DMS153 treated with DMSO at 0.1 percent for 48 hours (cell line): ENCODE data around the gene DDX1.
"Not testable (repeated sequence)": the region's sequence is repeated elsewhere in the genome, so short reads cannot be mapped to it uniquely, and the experiment has no call there.

ENCODE experiments used
- DNase-seq: peaks from one replicate; lab custom pipeline; 2025; ENCODE audit not compliant: unreplicated experiment; lab: John Stamatoyannopoulos, UW

Gene DDX1

GRCh38 chr2:15591692-15592463, at the start of gene DDX1:
Gene DDX1, plus strand, starts transcription at chr2:15591868. Its CDS starts 66 bp downstream, at chr2:15591934.
- peak; percentile 38 for DNase-seq

DNA sequence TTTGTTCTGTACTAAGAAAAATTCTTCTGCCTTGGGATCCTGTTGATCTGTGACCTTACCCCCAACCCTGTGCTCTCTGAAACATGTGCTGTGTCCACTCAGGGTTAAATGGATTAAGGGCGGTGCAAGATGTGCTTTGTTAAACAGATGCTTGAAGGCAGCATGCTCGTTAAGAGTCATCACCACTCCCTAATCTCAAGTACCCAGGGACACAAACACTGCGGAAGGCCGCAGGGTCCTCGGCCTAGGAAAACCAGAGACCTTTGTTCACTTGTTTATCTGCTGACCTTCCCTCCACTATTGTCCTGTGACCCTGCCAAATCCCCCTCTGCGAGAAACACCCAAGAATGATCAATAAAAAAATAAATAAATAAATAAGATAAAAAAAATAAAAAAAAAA, 49.4 kb upstream of the DDX1 start:
- not testable (repeated sequence) for DNase-seq

DNA sequence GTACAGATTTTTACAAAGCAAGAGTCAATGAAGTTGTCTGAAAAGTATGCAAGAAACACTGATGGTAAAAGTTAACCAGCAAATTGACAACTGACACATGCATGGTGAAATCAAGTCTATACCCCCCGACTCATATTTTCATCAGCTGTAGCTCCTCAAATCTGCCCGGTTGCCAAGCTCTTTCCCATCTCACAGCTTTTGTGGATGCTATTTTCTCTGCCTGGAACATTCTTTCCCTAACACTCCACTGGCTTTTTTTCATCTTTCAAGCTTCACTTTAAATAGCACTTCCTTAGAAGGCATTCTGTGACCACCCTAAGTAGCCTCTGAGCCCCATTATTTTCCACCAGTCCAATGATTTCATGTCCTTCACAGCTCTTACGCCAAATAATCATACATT, 48.6 kb upstream of the DDX1 start:
- no peak for DNase-seq

GRCh38 chr2:15543541-15543940, 48.1 kb upstream of the DDX1 start:
- DNase-seq = no peak

DNA sequence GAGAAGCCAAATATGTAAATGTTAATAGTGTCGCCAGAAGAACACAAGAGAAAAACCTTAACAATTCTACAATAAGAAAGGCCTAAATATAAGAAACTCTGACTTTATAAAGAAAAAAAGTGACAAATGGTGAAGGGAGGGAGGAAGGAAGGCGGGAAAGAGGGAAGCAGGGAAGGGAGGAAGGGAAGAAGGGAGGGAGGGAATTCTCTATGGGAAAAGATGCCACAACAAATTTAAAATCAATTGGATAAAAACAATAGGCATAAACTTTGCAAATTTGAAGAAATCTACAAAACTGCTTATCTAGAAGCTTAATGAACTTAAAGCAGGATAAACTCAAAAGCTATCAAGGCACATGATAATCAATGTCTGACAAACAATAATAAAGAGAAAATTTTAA, 47.4 kb upstream of the DDX1 start:
- no peak for DNase-seq

DNA sequence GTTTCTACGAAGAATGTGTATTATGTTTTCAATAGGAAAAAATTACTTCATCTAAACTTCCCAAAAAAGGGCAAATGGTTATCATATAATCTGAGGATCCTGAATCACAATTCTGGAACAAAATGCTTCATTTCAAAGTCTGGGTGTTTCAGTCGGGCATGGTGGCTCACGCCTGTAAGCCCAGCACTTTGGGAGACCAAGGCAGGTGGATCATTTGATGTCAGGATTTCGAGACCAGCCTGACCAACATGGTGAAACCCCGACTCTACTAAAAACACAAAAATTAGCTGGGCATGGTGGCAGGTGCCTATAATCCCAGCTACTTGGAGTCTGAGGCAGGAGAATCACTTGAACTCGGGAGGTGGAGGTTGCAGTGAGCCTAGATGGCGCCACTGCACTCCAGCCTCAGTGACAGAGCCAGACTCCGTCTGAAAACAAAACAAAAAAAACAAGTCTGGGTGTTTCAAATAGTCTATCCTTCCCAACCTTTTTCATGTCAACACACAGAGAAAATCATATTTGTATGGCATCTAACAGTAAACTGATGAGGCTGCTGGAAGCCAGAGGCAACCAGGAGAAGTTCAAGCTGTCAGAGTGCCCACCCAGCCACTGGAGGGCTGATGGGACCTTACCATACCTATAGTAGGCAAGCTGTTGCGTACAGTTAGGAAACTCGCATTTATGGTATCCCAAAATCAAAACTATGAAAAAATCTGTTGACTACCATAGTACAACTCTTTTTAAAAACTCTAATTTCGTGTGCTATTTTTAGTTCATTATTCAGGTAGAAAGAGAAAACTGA, 45.2 kb upstream of the DDX1 start:
- no peak for DNase-seq

DNA sequence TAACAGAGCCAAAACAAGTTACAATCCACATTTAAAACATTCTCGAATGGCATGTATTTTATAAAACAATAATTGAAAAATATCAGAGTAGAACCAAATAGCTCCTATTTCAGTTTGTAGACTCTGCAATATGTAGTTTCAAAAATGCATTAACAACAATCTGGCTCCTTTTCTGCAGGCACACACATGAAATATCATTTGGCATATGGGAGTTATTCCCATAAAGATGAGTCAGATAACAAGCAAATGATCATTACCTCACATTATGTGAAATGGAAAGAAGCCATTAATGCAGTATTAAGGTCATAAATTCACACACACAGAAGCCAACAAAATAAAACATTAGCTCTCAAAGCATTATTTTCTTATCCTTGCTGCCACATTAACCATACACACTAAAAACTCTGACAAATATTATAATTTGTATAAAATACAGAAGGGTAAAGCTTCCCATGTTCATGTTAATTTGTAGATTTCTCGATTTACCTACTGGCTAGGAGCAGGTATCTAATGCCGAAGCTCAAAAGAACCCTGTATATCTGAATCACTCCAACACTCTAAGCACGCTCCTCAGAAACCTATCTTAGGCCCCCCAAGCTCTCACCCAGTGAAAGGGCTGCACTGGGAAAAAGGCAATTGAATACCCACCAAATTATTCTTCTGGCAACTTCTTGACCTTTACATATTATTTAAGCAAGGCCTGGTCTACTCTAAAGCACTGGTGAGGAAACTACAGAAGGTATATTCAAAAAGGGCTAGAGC, 44.4 kb upstream of the DDX1 start:
- no peak for DNase-seq

- DNase-seq = no peak
Measured at GRCh38 chr2:15548974-15549373, 42.7 kb upstream of the DDX1 start.

DNA sequence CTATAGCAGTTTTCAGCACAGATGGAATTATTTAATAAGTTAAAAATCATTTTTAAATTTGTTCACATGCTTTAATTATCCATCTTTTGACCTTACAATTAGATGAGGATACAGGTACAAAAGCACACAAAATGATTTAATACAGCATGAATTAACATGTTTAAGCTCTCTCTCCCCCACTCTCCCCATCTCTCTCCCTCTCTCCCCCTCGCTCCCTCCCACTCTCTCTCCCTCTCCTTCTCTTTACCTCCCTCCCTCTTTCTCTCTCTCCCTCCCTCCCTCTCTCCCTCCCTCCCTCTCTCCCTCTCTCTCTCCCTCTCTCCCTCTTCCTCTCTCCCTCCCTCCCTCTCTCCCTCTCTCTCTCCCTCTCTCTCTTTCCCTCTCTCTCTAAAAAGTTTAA, 38.1 kb upstream of the DDX1 start:
- DNase-seq = no peak

DNA sequence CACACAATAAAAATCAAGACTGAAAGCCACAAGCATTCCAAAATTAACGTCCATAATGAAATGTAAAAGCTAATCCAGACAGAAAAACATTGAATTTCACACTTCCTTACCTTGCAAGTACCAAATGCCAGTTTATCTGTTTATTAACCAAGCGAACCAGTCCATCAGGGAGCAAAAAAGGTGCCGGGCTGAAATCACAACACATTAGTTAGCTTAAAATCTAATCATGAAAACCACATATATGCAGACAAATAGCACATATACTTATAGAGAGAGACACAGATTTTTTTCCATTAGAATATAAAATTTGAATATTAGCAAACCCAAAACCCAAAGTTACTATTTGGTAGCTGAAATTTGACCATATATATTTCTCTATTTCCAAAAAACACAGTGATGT, 37.7 kb upstream of the DDX1 start:
- DNase-seq = no peak

DNA sequence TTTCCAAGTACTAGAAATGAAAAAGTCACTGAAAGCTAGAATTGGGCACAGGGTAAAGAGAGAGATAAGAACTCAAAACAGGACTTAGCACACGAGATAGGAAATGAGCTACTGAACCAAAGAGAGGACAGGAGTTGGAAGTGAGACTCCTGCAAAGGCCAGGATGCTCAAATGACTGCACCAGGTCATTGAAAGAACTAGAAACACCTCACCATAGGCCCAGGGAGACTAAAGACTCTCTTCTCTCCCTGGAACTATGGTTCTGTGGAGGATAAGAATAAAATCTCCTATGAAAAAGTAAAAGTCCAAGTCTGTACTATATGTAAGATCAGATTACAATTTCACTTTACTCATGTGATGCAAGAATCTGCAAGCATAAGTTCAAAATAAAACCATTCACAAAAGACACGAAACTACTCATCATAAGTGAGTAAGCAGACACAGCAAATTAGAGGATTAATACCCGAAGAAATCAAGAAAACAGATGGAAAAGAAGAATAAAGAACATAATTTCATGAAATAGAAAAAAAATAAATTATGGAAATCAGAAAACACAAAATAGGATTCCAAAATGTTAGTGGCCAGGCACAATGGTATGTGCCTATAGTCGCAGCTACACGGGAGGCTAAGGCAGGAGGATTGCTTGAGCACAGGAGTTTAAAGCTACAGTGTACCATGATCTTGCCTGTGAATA, 37.0 kb upstream of the DDX1 start:
- DNase-seq = no peak

DNA sequence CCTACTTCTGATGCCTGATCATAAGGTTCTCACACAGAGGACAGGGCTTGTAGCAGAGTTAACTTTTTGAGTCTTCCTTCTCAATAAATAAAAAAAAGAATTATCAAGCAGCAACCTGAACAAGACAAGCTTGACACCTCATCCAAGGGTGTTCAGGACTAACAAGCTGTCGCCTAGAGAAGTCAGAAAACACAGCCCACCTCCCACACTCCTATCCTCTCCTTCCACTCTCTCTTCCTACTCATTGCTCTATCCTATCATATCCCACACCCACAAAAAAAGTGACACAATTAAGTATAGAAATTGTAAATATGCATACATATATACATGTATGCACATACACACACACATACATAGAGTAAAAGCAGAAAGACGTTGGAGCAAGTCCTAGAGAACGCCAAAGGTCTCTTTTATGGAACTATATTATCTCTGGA, 35.9 kb upstream of the DDX1 start:
- DNase-seq = no peak

GRCh38 chr2:15556311-15556930, 35.2 kb upstream of the DDX1 start:
- DNase-seq = no peak

GRCh38 chr2:15557887-15558311, 33.8 kb upstream of the DDX1 start:
- DNase-seq = no peak

DNA sequence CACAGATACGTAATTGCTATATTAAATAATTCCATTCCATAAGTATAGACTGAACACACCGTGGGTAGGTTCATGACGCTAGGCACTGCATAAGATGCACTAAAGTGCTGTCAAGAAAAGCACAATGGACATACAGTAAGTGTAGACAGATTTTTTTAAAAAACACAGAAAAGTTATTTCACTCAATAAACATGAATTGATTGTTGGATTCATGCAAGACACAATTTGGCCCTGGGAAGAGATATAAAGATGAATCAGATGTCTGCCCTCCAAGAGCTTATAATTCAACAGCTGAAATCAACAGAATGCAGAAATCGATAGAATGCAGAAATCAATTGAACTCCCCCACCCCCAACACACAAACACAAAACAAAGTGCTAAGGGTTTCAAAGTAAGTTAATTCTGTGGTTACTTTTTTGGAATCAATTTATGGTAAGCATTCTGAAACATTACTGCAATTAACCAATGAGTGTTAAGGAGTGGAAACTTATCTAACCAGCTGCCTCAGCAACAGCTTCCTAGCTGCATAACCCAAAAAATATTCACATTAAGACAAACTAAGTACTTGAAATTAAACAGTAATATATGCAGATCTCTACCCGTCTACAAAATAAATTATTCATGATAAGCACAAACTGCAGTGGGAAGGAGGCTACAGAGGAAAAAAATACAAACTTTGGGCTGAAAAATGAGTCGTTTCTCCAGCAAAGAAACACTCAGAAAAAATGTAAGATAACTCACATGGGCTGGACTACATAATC, 32.1 kb upstream of the DDX1 start:
- DNase-seq = no peak

- no peak for DNase-seq
Measured at GRCh38 chr2:15560140-15560987, 31.3 kb upstream of the DDX1 start.

GRCh38 chr2:15560988-15561573, 30.6 kb upstream of the DDX1 start, which contains the start of gene NBAS:
Gene NBAS, minus strand, starts transcription at chr2:15561334. Its CDS starts 30 bp downstream, at chr2:15561304.
- peak; percentile 56 for DNase-seq

GRCh38 chr2:15561574-15562344, 29.9 kb upstream of the DDX1 start:
- peak; percentile 56 for DNase-seq
